NCI-H128 (cell line): ENCODE results near the gene METTL1.

Source experiments
- DNase-seq: peaks from one replicate; lab custom pipeline; 2025; ENCODE audit not compliant: unreplicated experiment; lab: John Stamatoyannopoulos, UW

METTL1 gene

DNA sequence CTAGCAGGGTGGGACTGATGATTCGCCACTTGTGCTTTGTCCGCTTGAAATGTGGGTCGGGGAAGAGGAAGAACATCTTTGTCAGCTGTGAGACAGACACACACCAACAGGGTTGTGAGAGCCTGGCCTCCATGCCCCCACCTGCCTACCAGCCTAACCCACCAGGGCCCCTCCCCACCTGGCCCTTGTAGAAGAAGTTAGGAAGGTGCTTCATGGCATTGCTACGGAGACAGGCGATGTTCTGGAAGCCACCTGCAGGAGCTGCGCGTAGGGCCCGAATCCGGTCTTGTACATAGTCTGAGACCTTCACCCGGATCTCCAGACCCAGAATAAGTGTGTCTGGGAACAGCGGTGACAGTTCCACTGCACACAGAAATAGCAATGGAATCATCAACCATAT lies 2.3 kb downstream of the METTL1 start:
- no peak for DNase-seq

GRCh38 chr12:57767876-57768275 lies 4.0 kb downstream of the METTL1 start:
- no peak for DNase-seq

DNA sequence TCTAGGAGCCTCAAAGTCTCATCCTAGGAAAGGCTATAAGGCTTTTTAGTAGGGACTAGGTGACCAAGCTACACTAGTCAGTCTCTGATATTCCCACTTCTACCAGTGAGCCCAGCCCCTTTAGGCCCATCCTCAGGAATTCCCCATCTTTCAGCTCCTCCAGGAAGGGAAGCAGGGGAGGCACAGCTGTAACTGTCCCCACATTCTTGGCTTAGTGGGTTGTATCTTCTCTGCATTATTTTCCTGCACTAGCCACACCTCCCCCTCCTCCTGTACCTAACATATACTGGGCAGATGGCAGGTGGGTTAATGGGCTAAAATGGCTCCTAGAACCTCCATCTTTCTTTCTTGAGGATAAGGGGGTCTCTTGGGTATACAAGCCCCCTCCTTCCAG lies 4.6 kb downstream of the METTL1 start:
- no peak for DNase-seq

DNA sequence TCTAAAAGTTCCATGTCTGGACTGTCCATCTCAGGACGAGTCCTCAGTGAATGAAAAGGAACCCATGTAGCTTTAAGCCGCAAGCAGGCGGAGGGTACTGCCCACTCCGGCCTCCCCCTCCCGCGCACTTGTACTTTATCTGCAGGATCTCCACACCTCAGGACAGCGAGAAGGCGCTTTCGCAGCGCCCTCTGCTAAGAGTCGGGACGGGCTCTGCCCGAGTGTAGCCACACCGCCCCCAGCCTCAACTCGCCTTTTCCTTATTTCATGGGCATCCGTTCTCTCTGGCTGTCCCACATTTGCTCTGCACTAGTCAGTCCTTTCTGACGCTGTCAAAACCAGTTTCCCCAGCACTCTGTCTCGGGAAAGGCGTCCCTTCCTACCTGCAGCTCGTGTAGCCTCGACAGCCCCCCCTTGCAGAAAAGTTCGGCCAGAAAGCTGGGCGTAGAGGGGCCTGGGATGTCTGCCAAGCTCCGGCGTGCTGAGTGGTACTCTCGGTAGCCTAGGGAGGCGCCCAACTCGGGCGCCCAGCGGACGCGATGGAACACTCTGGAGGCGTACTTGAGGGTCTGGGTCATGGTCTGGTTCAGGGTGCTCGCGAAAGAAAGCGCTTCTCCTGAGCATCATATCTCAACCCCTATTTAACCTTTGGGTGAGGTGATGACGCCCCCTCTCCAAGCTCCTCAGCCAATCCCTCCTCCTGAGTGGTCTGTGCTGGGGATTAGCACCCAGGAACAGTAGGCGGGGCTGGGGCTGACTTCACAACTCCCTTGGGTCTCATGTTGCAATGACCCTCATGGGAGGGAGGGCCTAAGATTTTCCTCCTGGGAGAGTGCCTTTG lies 5.2 kb downstream of the METTL1 start, which contains the start of gene CYP27B1:
CYP27B1 (minus strand) TSS at position 615 of the 841 bp plus-strand sequence; CDS start at position 578, 37 bp downstream.
- no peak for DNase-seq

GRCh38 chr12:57765698-57766463 lies 6.0 kb downstream of the METTL1 start:
- DNase-seq: no peak

DNA sequence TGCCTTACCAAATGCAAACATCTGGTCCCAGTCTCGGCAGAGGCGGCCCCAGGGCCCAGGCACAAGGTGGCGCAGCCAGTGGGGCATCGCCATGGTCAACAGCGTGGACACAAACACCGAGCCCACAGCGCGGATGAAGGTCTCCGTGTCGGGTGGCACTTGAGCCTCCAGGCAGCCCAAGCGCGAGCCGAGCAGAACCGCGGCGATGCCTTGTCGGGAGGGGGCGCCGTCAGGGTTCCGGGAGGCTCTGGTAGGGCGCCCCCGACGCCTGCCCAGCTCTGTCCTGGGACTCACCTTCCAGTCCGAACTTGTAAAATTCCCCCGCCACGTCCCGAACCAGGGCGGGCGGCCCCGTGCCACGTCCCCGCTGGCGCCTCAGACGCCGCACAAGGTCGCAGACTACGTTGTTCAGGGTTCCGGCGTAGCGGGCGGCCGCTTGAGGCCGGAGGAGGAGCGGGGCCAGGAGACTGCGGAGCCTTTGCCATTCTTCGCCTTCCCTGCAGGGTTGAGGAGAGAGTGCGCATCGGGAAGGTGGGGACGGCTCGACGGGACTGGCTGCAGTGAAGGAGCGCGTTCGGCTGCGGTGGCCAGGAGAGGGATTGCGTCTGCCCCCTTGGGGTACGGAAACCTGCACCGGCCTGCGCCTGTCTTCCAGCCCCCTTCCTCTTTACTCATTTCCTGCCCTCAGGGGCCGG lies 6.8 kb downstream of the METTL1 start:
- DNase-seq: no peak

DNA sequence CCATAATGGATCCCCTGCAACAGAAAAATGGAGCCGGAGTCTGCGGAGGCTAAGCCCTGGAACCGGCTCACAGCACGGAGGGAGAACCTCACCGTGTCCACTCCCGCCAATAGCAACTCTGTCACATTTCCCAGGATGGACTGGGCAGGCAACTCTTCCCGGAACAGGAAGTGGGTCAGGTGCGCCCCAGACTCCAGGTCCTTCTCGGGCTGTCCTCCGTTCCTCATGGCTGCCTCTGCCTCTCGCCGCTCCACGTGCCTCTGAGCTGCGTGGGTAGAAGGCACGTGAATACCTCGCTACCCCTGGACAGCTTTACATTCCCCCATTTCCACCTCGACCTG lies 7.3 kb downstream of the METTL1 start:
- no peak for DNase-seq

GRCh38 chr12:57763881-57764661 lies 7.8 kb downstream of the METTL1 start:
- DNase-seq: no peak

DNA sequence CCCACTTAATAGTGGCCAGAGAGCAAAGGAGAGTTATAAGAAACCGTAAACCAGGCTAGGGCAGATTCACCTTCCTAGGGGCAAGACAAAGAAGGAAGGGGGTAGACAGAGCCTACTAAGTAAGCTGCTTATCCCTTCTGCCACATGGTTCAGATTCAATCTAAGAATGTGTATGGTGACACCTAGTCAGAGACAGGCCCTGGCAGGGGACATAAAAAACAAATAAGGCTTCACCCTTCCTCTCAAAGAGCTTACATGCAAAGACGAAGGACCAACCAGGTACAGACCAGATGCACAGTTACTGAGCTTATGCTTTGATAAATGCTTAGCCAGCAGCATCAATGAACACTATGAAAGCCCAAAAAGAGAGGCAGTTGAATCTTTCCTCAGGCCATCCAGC lies 9.4 kb downstream of the METTL1 start:
- no peak for DNase-seq

- DNase-seq: no peak
Observed at GRCh38 chr12:57761391-57761998, 10.4 kb downstream of the METTL1 start.

DNA sequence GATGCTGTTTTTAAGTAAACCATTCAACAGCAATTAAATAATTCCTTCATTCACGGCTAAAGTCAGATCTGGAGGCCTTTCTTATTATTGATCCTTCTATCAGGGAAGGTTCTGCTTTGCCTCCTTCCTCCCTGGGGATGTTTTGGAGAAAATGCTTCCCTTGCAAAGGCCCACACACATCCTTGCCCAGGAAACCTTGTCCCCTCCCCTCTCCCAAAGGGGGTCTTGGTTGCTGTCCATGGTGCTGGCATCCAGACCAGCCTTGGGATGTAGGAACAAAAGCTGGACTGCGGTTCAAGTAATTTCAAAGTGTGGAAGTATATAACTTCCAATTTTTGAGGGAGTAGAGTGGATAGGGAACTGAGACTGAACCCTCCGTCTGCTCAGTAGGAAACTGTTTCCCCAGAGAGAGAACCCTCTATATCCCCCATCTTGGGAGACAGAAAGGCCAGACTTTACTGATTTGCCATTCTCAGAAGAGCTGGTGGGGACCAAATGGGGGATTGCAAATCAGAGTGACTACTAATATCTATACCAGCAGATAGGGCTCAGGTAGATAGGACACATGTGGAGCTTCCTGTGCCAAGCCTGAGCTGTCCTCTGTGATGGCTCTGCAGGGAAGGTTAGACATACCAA lies 11.4 kb downstream of the METTL1 start:
- DNase-seq: no peak

- DNase-seq: no peak
Observed at GRCh38 chr12:57759360-57759980, 12.4 kb downstream of the METTL1 start.

GRCh38 chr12:57758552-57759359 lies 13.1 kb downstream of the METTL1 start:
- no peak for DNase-seq

GRCh38 chr12:57757771-57758170 lies 14.1 kb downstream of the METTL1 start:
- DNase-seq: no peak

- no peak for DNase-seq
Observed at GRCh38 chr12:57756406-57757341, 15.2 kb downstream of the METTL1 start.

DNA sequence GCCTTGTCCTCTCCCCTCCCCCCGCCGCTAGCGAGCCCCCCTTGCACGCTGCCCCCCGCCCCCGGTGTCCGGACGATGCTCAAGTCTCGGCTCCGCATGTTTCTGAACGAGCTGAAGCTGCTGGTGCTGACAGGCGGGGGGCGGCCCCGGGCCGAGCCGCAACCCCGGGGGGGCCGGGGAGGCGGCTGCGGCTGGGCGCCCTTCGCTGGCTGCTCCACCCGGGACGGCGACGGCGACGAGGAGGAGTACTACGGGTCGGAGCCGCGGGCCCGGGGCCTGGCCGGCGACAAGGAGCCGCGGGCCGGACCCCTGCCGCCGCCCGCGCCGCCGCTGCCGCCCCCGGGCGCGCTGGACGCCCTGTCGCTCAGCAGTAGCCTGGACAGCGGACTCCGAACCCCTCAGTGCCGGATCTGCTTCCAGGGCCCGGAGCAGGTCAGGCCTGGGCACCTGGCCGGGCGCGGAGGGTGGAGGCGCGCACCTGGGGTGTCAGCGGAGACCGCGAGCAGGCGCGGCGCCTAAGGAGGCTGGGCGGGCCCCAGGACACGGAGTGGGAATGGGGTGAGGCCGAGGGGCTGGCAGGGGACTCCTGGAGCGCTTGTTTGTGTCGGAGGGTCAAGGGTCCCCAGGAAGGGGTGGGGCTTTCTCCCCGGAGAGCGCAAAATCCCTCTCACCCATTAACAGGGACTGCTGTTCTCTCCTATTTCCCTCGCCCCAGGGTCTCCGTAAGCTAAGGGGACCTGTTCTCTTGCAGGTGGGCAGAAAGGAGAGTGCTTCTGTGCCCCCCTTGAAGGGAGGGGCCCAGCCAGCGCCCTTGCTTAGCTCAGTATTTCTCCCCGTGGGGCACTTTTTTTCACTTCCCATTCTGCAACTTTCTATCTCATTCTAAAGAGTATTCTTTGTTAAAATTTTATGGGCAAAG lies 16.2 kb downstream of the METTL1 start:
- DNase-seq: no peak

DNA sequence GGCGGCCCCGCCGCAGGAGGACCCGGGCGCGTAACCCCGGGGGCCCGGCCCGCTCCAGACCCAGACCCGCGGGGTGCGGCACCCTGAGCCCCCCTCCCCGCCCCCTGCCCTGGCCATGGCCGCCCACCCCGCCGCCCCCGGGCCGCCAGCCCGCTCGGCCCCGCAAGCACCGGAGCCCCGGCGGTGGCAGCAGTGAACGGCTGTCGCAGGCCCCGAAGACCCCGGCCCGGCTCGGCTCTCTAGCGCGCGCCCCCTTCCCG lies 16.8 kb downstream of the METTL1 start:
- no peak for DNase-seq
